ENCODE measurements around the gene FNIP1. TPM values are rescaled to one million over a fixed set of nuclear protein-coding genes. Genes with fewer than 3 reads are reported as not detected.

Gene FNIP1
- polyA plus RNA-seq, 1 of the 3 experiments (the other 2 are of a cell fraction), result 2.4 TPM

- Histone ChIP-seq H3K79me2 (ENCODE audit: insufficient read depth) (peaks cover 17% of the 10 kb centered on the region; the same call in 1 of the 2 replicates), H3K36me3 (replicated peaks in 1 of 2; ENCODE audit: control insufficient read depth in 1 of 2, insufficient read depth in 2 of 2, low read length in 1 of 2) (peaks cover 42 to 74% of the 10 kb centered on the region in 2 experiments)
Observed at GRCh38 chr5:131664929-131665328, 131.9 kb downstream of the FNIP1 start.

GRCh38 chr5:131661933-131662332, 134.9 kb downstream of the FNIP1 start:
- POLR2A ChIA-PET, result no interaction called here
- Histone ChIP-seq H3K9ac (no peak overlapping the region), H3K4me1 (ENCODE audit: control insufficient read depth in 1 of 2, insufficient read depth in 2 of 2, low read depth in 1 of 2, low read length in 1 of 2) (no peaks in the 10 kb centered on the region), H2AFZ (ENCODE audit: low read depth) (no peak overlapping the region), H3K79me2 (ENCODE audit: insufficient read depth) (peaks cover under 1% of the 10 kb centered on the region; the same call in 1 of the 2 replicates), H3K4me2 (no peak overlapping the region), H3K9me3 (peaks cover 7% of the 10 kb centered on the region; the same call in 1 of the 2 replicates), H3K27ac (ENCODE audit: low read depth in 2 of 2, low read length in 1 of 2) (no peak overlapping the region), H4K20me1 (ENCODE audit: insufficient read depth) (no peaks in the 10 kb centered on the region), H3K27me3 (ENCODE audit: insufficient read depth) (no peaks in the 10 kb centered on the region), H3K4me3 (ENCODE audit: low read depth in 2 of 2, low read length in 1 of 2) (no peak overlapping the region), H3F3A (replicated peaks; ENCODE audit: insufficient read depth) (peaks cover 7% of the 10 kb centered on the region), H3K9me2 (no peaks in the 10 kb centered on the region), H3K36me3 (replicated peaks in 1 of 2; ENCODE audit: control insufficient read depth in 1 of 2, insufficient read depth in 2 of 2, low read length in 1 of 2) (peaks cover 36 to 47% of the 10 kb centered on the region in 2 experiments)
- 90% methylated on average over 1 of the region's 1 CpG for WGBS (ENCODE audit: low lambda C conversion rate)
- no peak for TF ChIP-seq EP300 (IDR thresholded peaks at IDR 0.05; ENCODE audit: borderline replicate concordance in 1 of 2, low read depth in 1 of 2, low read length in 1 of 2)
- TF ChIP-seq GABPA (IDR thresholded peaks at IDR 0.05; ENCODE audit: low read depth), result no peak
- TF ChIP-seq MXI1 (IDR thresholded peaks at IDR 0.05; ENCODE audit: low read depth, low read length), result no peak
- TF ChIP-seq REST (IDR thresholded peaks at IDR 0.05; ENCODE audit: low read depth, low read length), result no peak
- no peak for TF ChIP-seq SIN3A (IDR thresholded peaks at IDR 0.05; ENCODE audit: borderline replicate concordance, low read depth, low read length)
- no peak for TF ChIP-seq MEF2A (IDR thresholded peaks at IDR 0.05; ENCODE audit: borderline replicate concordance, low read depth)
- TF ChIP-seq ZBTB33 (IDR thresholded peaks at IDR 0.05; ENCODE audit: borderline replicate concordance, low read depth), result no peak
- no peak for TF ChIP-seq POLR2AphosphoS5 (IDR thresholded peaks at IDR 0.05; ENCODE audit: low read depth, low read length)
- no peak for TF ChIP-seq USF2 (IDR thresholded peaks at IDR 0.05; ENCODE audit: borderline replicate concordance, low read depth, low read length)
- TF ChIP-seq EZH2phosphoT487 (IDR thresholded peaks at IDR 0.05; ENCODE audit: borderline replicate concordance, low read depth), result no peak
- no peak for TF ChIP-seq TCF12 (IDR thresholded peaks at IDR 0.05)
- TF ChIP-seq RXRA (IDR thresholded peaks at IDR 0.05; ENCODE audit: borderline replicate concordance, low read depth), result no peak
- TF ChIP-seq TAF1 (IDR thresholded peaks at IDR 0.05; ENCODE audit: borderline replicate concordance, low read depth, low read length), result no peak
- no peak for TF ChIP-seq ELF1 (IDR thresholded peaks at IDR 0.05)
- TF ChIP-seq RCOR1 (IDR thresholded peaks at IDR 0.05; ENCODE audit: low read length), result no peak
- TF ChIP-seq FOXJ3 (CRISPR knock-in tag; IDR thresholded peaks at IDR 0.05), result no peak
- no peak for TF ChIP-seq IRF3 (IDR thresholded peaks at IDR 0.05; ENCODE audit: low read depth, low read length)
- CTCF ChIA-PET, result no interaction called here
- DNase-seq, result no peak

More at GRCh38 chr5:131664929-131665328, 131.9 kb downstream of the FNIP1 start:
- Histone ChIP-seq H3K9ac (no peak overlapping the region), H3K27ac (ENCODE audit: low read depth in 2 of 2, low read length in 1 of 2) (no peak overlapping the region), H3K4me2 (no peak overlapping the region), H3K4me1 (ENCODE audit: control insufficient read depth in 1 of 2, insufficient read depth in 2 of 2, low read depth in 1 of 2, low read length in 1 of 2) (no peaks in the 10 kb centered on the region), H3K27me3 (ENCODE audit: insufficient read depth) (no peaks in the 10 kb centered on the region), H3K9me2 (no peaks in the 10 kb centered on the region), H3K9me3 (peaks cover 7% of the 10 kb centered on the region; the same call in 1 of the 2 replicates), H4K20me1 (ENCODE audit: insufficient read depth) (no peaks in the 10 kb centered on the region), H3F3A (replicated peaks; ENCODE audit: insufficient read depth) (peaks cover 11% of the 10 kb centered on the region), H3K4me3 (ENCODE audit: low read depth in 2 of 2, low read length in 1 of 2) (no peak overlapping the region), H2AFZ (ENCODE audit: low read depth) (no peak overlapping the region)
- WGBS (ENCODE audit: low lambda C conversion rate), result 94% methylated on average over 1 of the region's 1 CpG
- no peak for TF ChIP-seq TEAD4 (IDR thresholded peaks at IDR 0.05; ENCODE audit: borderline replicate concordance, insufficient read depth)
- ChIA-PET POLR2A (no interaction called here), CTCF (no interaction called here)
- no peak for DNase-seq
